ENCODE measurements around the gene MUTYH.

GRCh38 chr1:45379524-45379923 lies 39.3 kb upstream of the MUTYH start:
- TF ChIP-seq EZH2 (IDR thresholded peaks at IDR 0.05) (no peak), EZH2phosphoT487 (IDR thresholded peaks at IDR 0.05) (no peak), CTCF (IDR thresholded peaks at IDR 0.05) (no peak)

Data from neural progenitor cell (in vitro differentiated cells).